SK-N-SH treated with all-trans-retinoic acid at 6 μM for 48 hours (cell line): Measurements from ENCODE around the gene CA5A.
A peak's percentile ranks its signal among the peaks of the same experiment; 100 is the strongest.
"Not testable (repeated sequence)": the region's sequence is repeated elsewhere in the genome, so short reads cannot be mapped to it uniquely, and the experiment has no call there.

ENCODE experiments used
- ATAC-seq: fragments of 200-7000 bp; cut with Tn5 transposase; 3 replicates; pipeline ENCODE4 v1.9.1; 2020; ENCODE audit warnings: mild to moderate bottlenecking, moderate library complexity
- ARNTL ChIP-seq: fragments of 450-650 bp; formaldehyde crosslinking; IDR thresholded peaks from 2 replicates; pipeline ENCODE4 v1.5.0; 2020; ENCODE audit warnings: low read depth, mild to moderate bottlenecking, moderate library complexity, borderline replicate concordance
- BACH2 ChIP-seq: fragments of 250-450 bp; sonication (Bioruptor Pico); IDR thresholded peaks from 2 replicates; pipeline ENCODE4 v1.9.0; 2021; ENCODE audit warnings: mild to moderate bottlenecking, borderline replicate concordance
- CREB5 ChIP-seq: fragments of 250-450 bp; sonication (Bioruptor Pico); IDR thresholded peaks from 2 replicates; pipeline ENCODE4 v1.5.1; 2020; ENCODE audit warnings: low read depth, mild to moderate bottlenecking, moderate library complexity
- CSDC2 ChIP-seq: fragments of 250-450 bp; sonication (Bioruptor Pico); IDR thresholded peaks from 2 replicates; pipeline ENCODE4 v1.5.0; 2020; ENCODE audit warnings: mild to moderate bottlenecking, moderate library complexity
- CSRNP3 ChIP-seq: fragments of 250-450 bp; sonication (Bioruptor Pico); IDR thresholded peaks from 2 replicates; pipeline ENCODE4 v1.5.1; 2021; ENCODE audit warnings: mild to moderate bottlenecking, moderate library complexity
- ESRRG ChIP-seq: fragments of 250-450 bp; sonication (Bioruptor Pico); IDR thresholded peaks from 2 replicates; pipeline ENCODE4 v1.6.1; 2021; ENCODE audit warnings: mild to moderate bottlenecking
- OSR1 ChIP-seq: fragments of 250-450 bp; sonication (Bioruptor Pico); IDR thresholded peaks from 2 replicates; pipeline ENCODE4 v1.8.0; 2022; ENCODE audit warnings: moderate library complexity, mild to moderate bottlenecking, inconsistent platforms
- PATZ1 ChIP-seq: fragments of 250-450 bp; sonication (Bioruptor Pico); IDR thresholded peaks from 2 replicates; pipeline ENCODE4 v1.8.0; 2020; ENCODE audit warnings: mild to moderate bottlenecking, moderate library complexity, borderline replicate concordance
- POU6F1 ChIP-seq: fragments of 250-450 bp; sonication (Bioruptor Pico); IDR thresholded peaks from 2 replicates; pipeline ENCODE4 v1.8.0; 2021; ENCODE audit warnings: low read depth, mild to moderate bottlenecking, moderate library complexity, borderline replicate concordance
- SNAI2 ChIP-seq: fragments of 250-450 bp; sonication (Bioruptor Pico); IDR thresholded peaks from 2 replicates; pipeline ENCODE4 v1.5.0; 2020; ENCODE audit warnings: mild to moderate bottlenecking, moderate library complexity
- TOX ChIP-seq: fragments of 250-450 bp; sonication (Bioruptor Pico); IDR thresholded peaks from 2 replicates; pipeline ENCODE4 v1.8.0; 2021; ENCODE audit warnings: mild to moderate bottlenecking, moderate library complexity, borderline replicate concordance
- TSHZ2 ChIP-seq: fragments of 250-450 bp; sonication (Bioruptor Pico); IDR thresholded peaks from 2 replicates; pipeline ENCODE4 v1.5.0; 2020; ENCODE audit warnings: mild to moderate bottlenecking, moderate library complexity
- ZC3H10 ChIP-seq: fragments of 250-450 bp; sonication (Bioruptor Pico); IDR thresholded peaks from 2 replicates; pipeline ENCODE4 v1.5.1; 2021; ENCODE audit warnings: mild to moderate bottlenecking, moderate library complexity
- ZFP30 ChIP-seq: fragments of 450-650 bp; formaldehyde crosslinking; IDR thresholded peaks from 2 replicates; pipeline ENCODE4 v1.5.0; 2022; ENCODE audit warnings: mild to moderate bottlenecking, moderate library complexity
- ZNF70 ChIP-seq: fragments of 450-650 bp; formaldehyde crosslinking; IDR thresholded peaks from 2 replicates; pipeline ENCODE4 v1.5.0; 2020; ENCODE audit warnings: mild to moderate bottlenecking, moderate library complexity
- ZNF8 ChIP-seq: fragments of 450-650 bp; formaldehyde crosslinking; IDR thresholded peaks from 2 replicates; pipeline ENCODE4 v1.5.0; 2020; ENCODE audit warnings: mild to moderate bottlenecking, moderate library complexity

CA5A gene

GRCh38 chr16:87860553-87861299 lies 75.6 kb downstream of the CA5A start:
- no peak for TF ChIP-seq ESRRG (CRISPR knock-in tag)
- TF ChIP-seq ZC3H10 (CRISPR knock-in tag), result no peak
- no peak for TF ChIP-seq ZFP30 (CRISPR knock-in tag)
- no peak for TF ChIP-seq ZNF8 (CRISPR knock-in tag)
- no peak for TF ChIP-seq BACH2
- TF ChIP-seq SNAI2 (CRISPR knock-in tag), result no peak
- TF ChIP-seq OSR1 (CRISPR knock-in tag), result no peak
- TF ChIP-seq CSDC2 (CRISPR knock-in tag), result no peak
- no peak for TF ChIP-seq CSRNP3 (CRISPR knock-in tag)
- TF ChIP-seq POU6F1 (CRISPR knock-in tag), result no peak
- TF ChIP-seq TSHZ2 (CRISPR knock-in tag), result no peak
- no peak for TF ChIP-seq ZNF70 (CRISPR knock-in tag)
- no peak for TF ChIP-seq PATZ1
- TF ChIP-seq ARNTL, result no peak
- TF ChIP-seq TOX (CRISPR knock-in tag), result no peak
- peak; percentile 76 for ATAC-seq

GRCh38 chr16:87858151-87858993 lies 78.0 kb downstream of the CA5A start:
- not testable (repeated sequence) for ATAC-seq

GRCh38 chr16:87856791-87857228 lies 79.5 kb downstream of the CA5A start:
- ATAC-seq, result no peak
- TF ChIP-seq CREB5 (CRISPR knock-in tag) (no peak), TSHZ2 (CRISPR knock-in tag) (no peak)
